Measurements from ENCODE around the gene GLIS1.

Gene GLIS1

DNA sequence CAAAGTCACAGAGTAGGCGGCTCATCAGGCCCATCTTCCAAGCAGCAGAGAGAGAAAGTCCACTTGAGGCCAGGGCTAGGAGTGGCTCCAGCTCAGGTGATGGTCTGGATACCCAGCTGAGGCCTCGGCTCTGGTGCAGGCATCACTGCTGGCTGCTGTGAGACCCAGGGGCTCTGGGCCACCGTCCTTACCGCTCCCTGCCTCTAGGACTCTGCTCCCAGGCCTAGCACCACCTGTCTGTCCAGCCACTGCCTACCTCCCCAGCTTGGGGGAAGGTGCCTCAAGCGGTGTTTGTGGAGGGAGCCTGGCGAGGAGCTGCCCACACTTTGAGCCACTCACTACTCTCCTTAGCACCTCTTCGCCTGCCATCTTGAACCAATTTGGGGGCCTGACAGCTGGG, 221.9 kb downstream of the GLIS1 start:
- no peak for DNase-seq

- DNase-seq: no peak
Measured at GRCh38 chr1:53516181-53516580, 222.8 kb downstream of the GLIS1 start.

- DNase-seq: no peak
Measured at GRCh38 chr1:53514436-53514835, 224.5 kb downstream of the GLIS1 start.

GRCh38 chr1:53513846-53514245, 225.1 kb downstream of the GLIS1 start:
- no peak for DNase-seq

DNA sequence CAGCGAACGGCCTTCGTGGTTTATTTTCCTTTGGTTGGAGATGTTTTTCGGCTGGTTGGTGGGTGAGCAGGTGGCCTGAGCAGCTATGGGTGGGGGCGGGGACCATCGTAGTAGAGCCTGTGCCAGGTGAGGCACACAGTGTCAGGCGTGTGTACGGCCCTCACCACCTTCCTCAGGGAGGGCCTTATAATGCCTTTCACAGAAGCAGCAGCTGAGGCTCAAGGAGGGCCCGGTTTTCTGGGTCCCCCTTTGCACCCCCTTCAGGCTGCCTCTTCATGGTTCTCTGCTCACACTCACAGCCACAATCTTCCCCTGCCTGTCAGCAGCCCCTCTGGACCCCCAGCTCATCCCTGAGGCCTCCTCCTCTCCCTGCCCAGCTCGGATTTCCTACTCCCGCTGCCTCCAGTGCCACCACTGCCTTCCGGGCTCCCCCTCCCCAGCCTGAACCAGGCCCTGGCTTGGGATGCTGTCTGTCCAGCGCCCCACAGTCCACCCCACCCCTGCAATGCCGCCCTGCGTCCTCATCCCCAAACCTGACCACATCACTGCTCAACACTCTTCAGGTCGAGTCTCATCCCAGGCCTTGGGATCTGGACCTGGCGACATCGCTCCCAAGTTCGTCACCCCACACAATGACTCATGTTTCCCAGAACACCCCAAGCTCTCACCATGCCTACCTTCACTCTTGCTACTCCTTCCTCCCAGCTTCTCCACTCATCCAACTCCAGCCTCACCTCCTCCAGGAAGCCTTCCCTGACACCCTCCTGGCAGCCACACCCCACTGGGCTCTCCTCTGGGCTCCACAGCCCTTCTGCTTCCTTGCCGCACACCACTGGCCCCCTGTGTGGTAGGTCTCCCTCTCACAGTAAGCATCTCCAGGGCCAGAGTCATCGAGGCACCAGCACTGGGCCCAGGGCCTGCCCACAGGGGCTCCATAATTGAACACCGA, 225.9 kb downstream of the GLIS1 start:
- DNase-seq: no peak

GRCh38 chr1:53511933-53512806, 226.8 kb downstream of the GLIS1 start:
- DNase-seq: no peak

DNA sequence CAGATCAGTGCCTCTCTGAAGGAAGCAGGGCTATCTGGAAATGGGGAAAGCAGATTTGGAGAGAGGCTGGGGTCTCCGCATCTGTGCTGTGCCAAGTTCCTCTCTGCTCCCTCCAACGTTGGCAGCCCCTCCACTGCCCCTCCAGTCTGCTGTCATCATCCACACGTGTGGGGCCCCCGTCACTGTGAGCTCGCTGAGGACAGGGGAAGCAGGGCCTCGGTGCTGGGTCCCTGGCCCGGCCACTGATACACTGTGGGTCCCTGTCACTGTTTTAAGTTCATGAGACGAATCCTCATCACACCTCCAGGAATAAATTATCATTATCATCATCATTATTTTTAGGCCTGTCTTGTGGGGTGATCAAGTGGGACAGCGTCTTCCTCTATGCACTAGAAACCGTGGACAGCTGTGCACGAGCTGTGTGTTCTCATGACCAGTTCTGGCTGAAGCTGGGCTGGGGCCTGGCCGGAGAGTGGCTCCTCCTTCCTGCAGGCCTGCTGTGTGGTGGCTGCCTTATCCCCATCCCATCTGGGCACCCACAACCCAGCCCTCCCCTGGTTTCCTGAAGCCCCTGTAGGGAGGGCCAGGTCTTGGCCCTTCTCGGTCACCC, 227.5 kb downstream of the GLIS1 start:
- no peak for DNase-seq

DNA sequence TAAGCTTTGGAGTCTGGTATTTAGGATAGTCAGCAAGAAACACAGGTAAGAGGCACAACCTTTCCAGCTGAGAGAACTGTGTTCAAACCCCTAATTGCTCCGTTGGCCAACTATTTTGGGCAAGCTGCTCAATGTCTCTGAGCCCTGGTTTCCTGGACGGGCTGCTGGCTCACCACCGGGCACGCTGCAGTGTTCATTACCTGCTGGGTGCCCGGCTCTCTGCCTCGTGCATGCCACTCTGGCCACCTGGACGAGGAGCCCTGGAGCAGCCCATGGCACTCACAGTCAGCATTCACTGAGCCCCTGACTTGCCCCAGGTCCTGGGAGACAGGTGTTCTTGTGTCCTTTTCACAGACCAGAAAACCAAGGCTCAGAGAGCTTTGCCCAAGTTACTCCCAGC, 228.7 kb downstream of the GLIS1 start:
- no peak for DNase-seq

- DNase-seq: no peak
Measured at GRCh38 chr1:53509775-53510174, 229.2 kb downstream of the GLIS1 start.

GRCh38 chr1:53508991-53509666, 229.8 kb downstream of the GLIS1 start:
- no peak for DNase-seq

GRCh38 chr1:53508056-53508990, 230.6 kb downstream of the GLIS1 start:
- DNase-seq: no peak

- DNase-seq: no peak
Measured at GRCh38 chr1:53507116-53507820, 231.7 kb downstream of the GLIS1 start.

GRCh38 chr1:53506355-53507050, 232.5 kb downstream of the GLIS1 start:
- DNase-seq: no peak

DNA sequence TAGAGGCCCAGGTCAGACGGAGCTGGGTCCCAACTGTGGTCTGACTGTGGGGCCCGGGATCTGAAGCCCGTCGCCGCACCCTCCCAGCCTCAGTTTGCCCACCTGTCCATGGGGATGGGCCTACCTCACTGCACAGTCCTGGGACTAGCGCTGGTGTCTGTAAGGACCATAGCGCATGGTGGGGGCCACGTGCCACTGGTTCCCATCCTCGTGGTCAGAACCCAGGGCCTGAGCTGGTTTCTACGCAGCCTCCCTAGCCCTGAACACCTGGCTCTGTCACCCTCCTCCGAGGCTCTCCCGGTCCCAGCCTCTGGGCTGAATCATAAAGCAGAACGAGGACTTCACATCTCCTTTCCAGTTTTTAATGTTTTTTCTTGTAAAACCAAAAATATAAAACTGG, 233.1 kb downstream of the GLIS1 start:
- no peak for DNase-seq

DNA sequence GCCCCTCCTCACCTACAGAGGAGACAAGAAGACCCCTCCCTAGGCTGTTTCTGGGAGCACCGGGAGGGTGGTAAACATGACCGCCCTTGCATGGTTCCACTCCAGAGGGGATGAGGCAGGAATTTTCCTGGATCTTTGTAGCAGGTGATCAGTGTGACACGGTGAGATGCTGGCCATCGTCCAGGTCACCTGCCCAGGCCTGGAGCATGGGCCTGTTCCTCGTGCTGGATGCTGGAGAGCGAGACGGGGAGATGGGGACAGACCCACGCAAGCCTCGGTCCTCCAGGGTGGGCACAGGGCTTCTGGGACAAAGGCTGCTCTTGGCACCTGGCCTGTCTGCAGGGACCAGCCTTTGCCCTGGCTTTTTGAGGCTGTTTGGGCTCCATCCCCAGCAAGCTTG, 233.6 kb downstream of the GLIS1 start:
- DNase-seq: no peak

DNA sequence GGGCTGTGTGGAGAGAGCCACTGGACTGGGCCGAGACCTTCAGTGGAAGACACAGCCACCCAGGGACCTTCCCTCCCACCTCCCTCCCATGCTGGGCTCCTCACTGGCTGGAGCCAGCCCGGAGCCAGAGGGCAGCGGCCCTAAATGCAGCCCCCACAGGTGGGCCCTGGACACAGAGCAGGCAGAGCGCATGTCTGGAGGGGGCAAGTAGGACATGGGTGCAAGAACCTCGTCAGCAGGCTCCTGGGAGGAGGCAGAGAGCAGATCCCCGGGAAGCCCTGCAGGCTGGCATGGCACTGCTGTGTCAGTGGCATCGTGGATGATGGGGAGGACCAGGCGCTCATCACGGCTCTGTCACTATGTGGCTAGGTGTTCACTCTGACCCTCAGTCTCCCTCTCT, 234.1 kb downstream of the GLIS1 start:
- no peak for DNase-seq

DNA sequence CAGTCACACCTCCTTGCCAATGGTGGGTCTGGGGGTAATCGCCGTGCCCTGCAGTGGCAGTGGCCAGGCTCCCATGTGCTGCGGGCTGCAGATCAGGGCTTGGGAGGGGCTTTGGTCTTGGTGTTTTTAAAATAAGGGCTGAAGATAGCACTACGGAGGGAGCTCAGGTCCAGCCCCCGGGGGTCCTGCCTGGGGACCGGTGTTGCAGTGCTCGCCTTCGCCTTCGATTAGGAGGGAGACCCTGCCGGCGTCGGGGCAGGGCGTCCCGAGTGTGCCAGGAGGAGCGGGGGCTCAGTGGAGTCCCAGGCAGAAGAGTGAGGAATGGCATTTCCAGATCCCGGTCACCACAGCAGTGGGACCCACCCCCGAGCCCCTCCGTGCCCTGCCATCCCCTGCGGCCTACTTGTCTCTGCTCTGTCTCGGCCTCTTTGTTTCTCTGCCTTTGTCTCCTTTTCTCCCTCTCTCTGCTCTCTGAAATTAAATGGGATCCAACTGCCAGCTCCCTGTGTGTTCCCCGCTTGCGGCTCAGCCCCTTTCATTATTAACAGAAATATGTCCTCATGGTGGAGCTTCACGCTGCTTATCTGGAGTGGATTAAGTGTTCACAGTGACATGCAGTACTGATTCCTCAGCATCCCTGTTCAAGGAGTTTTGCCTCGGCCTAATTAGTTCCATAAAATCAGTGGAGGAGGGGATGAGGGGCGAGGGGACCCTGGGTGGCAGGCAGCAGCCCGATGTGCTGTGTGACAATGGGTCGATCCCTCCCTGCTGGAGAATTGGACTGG, 235.3 kb downstream of the GLIS1 start:
- no peak for DNase-seq

- no peak for DNase-seq
Measured at GRCh38 chr1:53502641-53503432, 236.1 kb downstream of the GLIS1 start.

Measured in stimulated activated naive CD4-positive, alpha-beta T cell treated with Interleukin-2 at 50 U/mL for 16 hours (primary cell).